Immature natural killer cell (primary cell): ENCODE results near the gene DSE. TPM values are rescaled to one million over a fixed set of nuclear protein-coding genes. Genes with fewer than 3 reads are reported as not detected.
A peak's percentile ranks its signal among the peaks of the same experiment; 100 is the strongest.

Experiments
- DNase-seq, 3 donors: peaks; one replicate each; pipeline ENCODE4 v3.0.0; 2022; ENCODE audit warnings: mixed read lengths in 1 of 3
- H3K27ac Mint-ChIP-seq, 6 donors: one replicate each; pipeline ENCODE4 v1.8.0; 2020; ENCODE audit warnings: mixed read lengths in 6 of 6, mild to moderate bottlenecking in 5 of 6, inconsistent platforms in 4 of 6, moderate library complexity in 3 of 6
- H3K27me3 Mint-ChIP-seq, 3 donors: one replicate each; pipeline ENCODE4 v1.8.0; 2020 to 2021; ENCODE audit warnings: low read depth in 3 of 3, mild to moderate bottlenecking in 3 of 3, mixed read lengths in 3 of 3, moderate library complexity in 3 of 3, inconsistent platforms in 1 of 3
- H3K36me3 Mint-ChIP-seq, 3 donors: one replicate each; pipeline ENCODE4 v1.8.0; 2020; ENCODE audit warnings: mixed read lengths in 3 of 3, inconsistent platforms in 2 of 3, mild to moderate bottlenecking in 2 of 3
- H3K4me1 Mint-ChIP-seq, 2 donors: one replicate each; pipeline ENCODE4 v1.8.0; 2020; ENCODE audit warnings: inconsistent platforms in 2 of 2, mild to moderate bottlenecking in 2 of 2, mixed read lengths in 2 of 2, moderate library complexity in 1 of 2
- H3K4me3 Mint-ChIP-seq, 5 donors: one replicate each; pipeline ENCODE4 v1.8.0; 2020; ENCODE audit warnings: mild to moderate bottlenecking in 5 of 5, mixed read lengths in 5 of 5, inconsistent platforms in 3 of 5, moderate library complexity in 3 of 5
- H3K9me3 Mint-ChIP-seq, 6 donors: one replicate each; pipeline ENCODE4 v1.8.0; 2020; ENCODE audit warnings: mild to moderate bottlenecking in 6 of 6, mixed read lengths in 6 of 6, inconsistent platforms in 4 of 6, moderate library complexity in 3 of 6
- polyA plus RNA-seq, 3 donors: library from polyadenylated mRNA; unstranded; fragments of 300-500 nt; fragmentation: Illumina TruSeq; gene quantifications; one replicate each; pipeline ENCODE4 v1.2.3, GENCODE V29; 2021

DSE gene
- polyA plus RNA-seq, 3 donors from 2014 or later, result 2.6 to 3.9 (median 3.2) TPM

- peaks cover 5 to 10% of the 10 kb centered on the region in 2 donors for H3K4me1 Mint-ChIP-seq
- H3K27ac Mint-ChIP-seq, result no peak overlapping the region
- no peaks in the 10 kb centered on the region for H3K36me3 Mint-ChIP-seq
- no peaks in the 10 kb centered on the region for H3K9me3 Mint-ChIP-seq
- peaks cover 0 to 3% (median 1%) of the 10 kb centered on the region in 3 donors for H3K27me3 Mint-ChIP-seq
- no peak for DNase-seq
- no peak overlapping the region for H3K4me3 Mint-ChIP-seq
These were observed 68.8 kb downstream of the DSE start for GRCh38 chr6:116439522-116440051.

GRCh38 chr6:116443105-116443504, 72.4 kb downstream of the DSE start:
- Mint-ChIP-seq H3K27ac (no peak overlapping the region), H3K4me1 (peaks cover 18 to 32% of the 10 kb centered on the region in 2 donors), H3K36me3 (no peaks in the 10 kb centered on the region), H3K4me3 (no peak overlapping the region), H3K9me3 (no peaks in the 10 kb centered on the region), H3K27me3 (peaks cover 0 to 3% (median 2%) of the 10 kb centered on the region in 3 donors)
- no peak for DNase-seq

- H3K36me3 Mint-ChIP-seq, result no peaks in the 10 kb centered on the region
- peaks cover 0 to 5% (median 3%) of the 10 kb centered on the region in 3 donors for H3K27me3 Mint-ChIP-seq
- peak overlapping the region in 2 of 5 donors; percentile 8 to 23 for H3K4me3 Mint-ChIP-seq
- no peaks in the 10 kb centered on the region for H3K9me3 Mint-ChIP-seq
- H3K4me1 Mint-ChIP-seq, result peaks cover 18 to 32% of the 10 kb centered on the region in 2 donors
- peak in 1 of 3 donors; percentile 19 for DNase-seq
- peak overlapping the region in 1 of 6 donors; percentile 9 for H3K27ac Mint-ChIP-seq
These were observed 73.3 kb downstream of the DSE start for GRCh38 chr6:116444092-116444491.

DNA sequence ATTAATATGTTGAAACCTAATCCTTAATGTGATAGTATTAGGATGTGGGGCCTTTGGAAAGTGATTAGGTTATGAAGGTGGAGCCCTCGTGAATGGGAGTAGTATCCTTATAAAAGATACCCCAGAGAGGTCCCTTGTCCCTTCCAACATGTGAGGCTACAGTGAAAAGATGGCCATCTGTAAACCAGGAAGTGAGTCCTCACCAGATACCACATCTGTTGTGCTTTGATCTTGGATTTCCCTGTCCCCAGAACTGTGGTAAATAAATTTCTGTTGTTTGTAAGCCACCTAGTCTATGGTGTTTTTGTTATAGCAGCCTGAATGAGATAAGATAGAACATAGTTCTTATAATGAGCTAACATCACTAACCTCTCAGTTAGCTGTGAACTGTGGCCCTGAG, 73.8 kb downstream of the DSE start:
- Mint-ChIP-seq H3K4me1 (peaks cover 18 to 32% of the 10 kb centered on the region in 2 donors), H3K36me3 (no peaks in the 10 kb centered on the region), H3K27ac (peak overlapping the region in 2 of 6 donors; percentile 9 to 26), H3K27me3 (peaks cover 0 to 5% (median 3%) of the 10 kb centered on the region in 3 donors), H3K4me3 (peak overlapping the region in 1 of 5 donors; percentile 11), H3K9me3 (no peaks in the 10 kb centered on the region)
- no peak for DNase-seq

DNA sequence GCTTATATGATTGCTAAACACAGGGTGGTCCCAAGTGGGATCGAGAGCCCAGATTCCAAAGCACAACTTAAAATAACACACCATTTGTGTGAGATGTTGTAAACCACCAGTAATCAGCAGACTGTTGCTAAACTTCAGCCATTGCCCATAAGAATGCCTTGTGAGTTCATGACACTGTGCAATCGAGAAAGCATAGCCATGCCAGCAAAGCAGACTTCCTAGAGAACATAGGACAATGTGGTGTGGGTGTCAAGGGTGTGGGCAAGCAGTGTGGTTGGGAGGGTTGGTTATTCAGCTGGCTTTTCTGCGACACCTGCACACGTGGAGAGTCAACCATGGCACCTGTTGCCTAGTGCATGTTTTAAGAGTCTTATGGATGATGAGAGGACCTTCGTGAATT, 74.4 kb downstream of the DSE start:
- DNase-seq, result peak; percentile 21 to 48 (median 25)
- H3K36me3 Mint-ChIP-seq, result no peaks in the 10 kb centered on the region
- H3K27ac Mint-ChIP-seq, result peak overlapping the region in 2 of 6 donors; percentile 23
- H3K4me3 Mint-ChIP-seq, result peak overlapping the region in 3 of 5 donors; percentile 1 to 34 (median 18)
- H3K9me3 Mint-ChIP-seq, result peaks cover 0 to under 1% (median 0%) of the 10 kb centered on the region in 6 donors
- peaks cover 0 to 5% (median 3%) of the 10 kb centered on the region in 3 donors for H3K27me3 Mint-ChIP-seq
- peaks cover 18 to 32% of the 10 kb centered on the region in 2 donors for H3K4me1 Mint-ChIP-seq

GRCh38 chr6:116446399-116446798, 75.7 kb downstream of the DSE start:
- Mint-ChIP-seq H3K4me1 (peaks cover 18 to 34% of the 10 kb centered on the region in 2 donors), H3K9me3 (peaks cover 0 to 2% (median 0%) of the 10 kb centered on the region in 6 donors), H3K36me3 (no peaks in the 10 kb centered on the region), H3K27me3 (peaks cover 0 to 5% (median 3%) of the 10 kb centered on the region in 3 donors), H3K27ac (no peak overlapping the region), H3K4me3 (no peak overlapping the region)
- no peak for DNase-seq

DNA sequence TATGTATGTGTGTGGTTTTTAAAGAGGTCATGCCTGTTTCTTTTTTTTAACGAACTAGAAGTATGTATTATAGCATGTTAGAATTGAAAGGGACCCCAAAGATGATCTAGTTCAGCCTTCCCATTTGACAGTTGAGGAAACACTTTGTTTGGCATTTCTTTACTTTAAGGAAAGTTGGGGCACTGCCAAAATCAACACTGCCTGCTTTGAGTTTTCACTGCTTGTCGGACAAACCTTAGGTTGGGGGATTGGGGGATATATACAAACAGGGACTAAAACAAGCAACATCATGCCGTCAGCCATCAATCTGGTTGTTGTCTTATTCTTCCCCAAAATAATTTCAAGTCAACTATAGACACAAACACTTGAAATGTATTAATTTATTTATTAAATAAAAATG, 76.3 kb downstream of the DSE start:
- peaks cover 18 to 36% of the 10 kb centered on the region in 2 donors for H3K4me1 Mint-ChIP-seq
- peaks cover 0 to 2% (median 0%) of the 10 kb centered on the region in 6 donors for H3K9me3 Mint-ChIP-seq
- no peak overlapping the region for H3K27ac Mint-ChIP-seq
- no peak overlapping the region for H3K4me3 Mint-ChIP-seq
- H3K36me3 Mint-ChIP-seq, result no peaks in the 10 kb centered on the region
- no peak for DNase-seq
- peaks cover 0 to 5% (median 2%) of the 10 kb centered on the region in 3 donors for H3K27me3 Mint-ChIP-seq

GRCh38 chr6:116447496-116448011, 76.8 kb downstream of the DSE start:
- Mint-ChIP-seq H3K36me3 (no peaks in the 10 kb centered on the region), H3K27me3 (peaks cover 0 to 5% (median 0%) of the 10 kb centered on the region in 3 donors), H3K4me3 (no peak overlapping the region), H3K27ac (no peak overlapping the region), H3K4me1 (peaks cover 18 to 36% of the 10 kb centered on the region in 2 donors), H3K9me3 (peaks cover 0 to 2% (median 0%) of the 10 kb centered on the region in 6 donors)
- no peak for DNase-seq

DNA sequence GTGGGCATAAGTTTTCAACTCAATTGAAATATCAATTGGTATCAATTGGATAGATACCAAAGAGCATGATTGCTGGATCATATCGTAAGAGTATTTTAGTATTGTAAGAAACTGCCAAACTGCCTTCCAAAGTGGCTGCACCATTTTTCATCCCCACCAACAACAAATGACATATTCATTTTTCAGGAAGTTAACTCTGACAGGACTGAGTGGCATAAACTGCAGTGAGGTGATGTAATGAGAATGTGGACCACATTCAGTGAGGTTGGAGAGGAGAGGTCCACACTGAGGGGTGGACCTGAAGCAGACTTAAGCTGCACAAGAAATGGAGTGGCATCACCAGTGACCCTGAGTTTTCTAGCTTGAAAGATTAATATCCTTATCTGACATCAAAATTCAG, 78.8 kb downstream of the DSE start:
- H3K27me3 Mint-ChIP-seq, result peaks cover 0 to 9% (median 4%) of the 10 kb centered on the region in 3 donors
- H3K4me3 Mint-ChIP-seq, result no peak overlapping the region
- DNase-seq, result no peak
- H3K4me1 Mint-ChIP-seq, result peaks cover 13 to 27% of the 10 kb centered on the region in 2 donors
- no peaks in the 10 kb centered on the region for H3K36me3 Mint-ChIP-seq
- no peak overlapping the region for H3K27ac Mint-ChIP-seq
- peaks cover 0 to 2% (median 0%) of the 10 kb centered on the region in 6 donors for H3K9me3 Mint-ChIP-seq

GRCh38 chr6:116450185-116450710, 79.5 kb downstream of the DSE start:
- DNase-seq, result no peak
- Mint-ChIP-seq H3K9me3 (peaks cover 0 to 2% (median 0%) of the 10 kb centered on the region in 6 donors), H3K36me3 (no peaks in the 10 kb centered on the region), H3K4me1 (peaks cover 6 to 20% of the 10 kb centered on the region in 2 donors), H3K27ac (no peak overlapping the region), H3K4me3 (no peak overlapping the region), H3K27me3 (peaks cover 0 to 9% (median 4%) of the 10 kb centered on the region in 3 donors)

- Mint-ChIP-seq H3K4me3 (no peak overlapping the region), H3K27me3 (peaks cover 0 to 9% (median 4%) of the 10 kb centered on the region in 3 donors), H3K36me3 (no peaks in the 10 kb centered on the region), H3K27ac (no peak overlapping the region), H3K4me1 (peaks cover 5 to 16% of the 10 kb centered on the region in 2 donors), H3K9me3 (peaks cover 0 to 2% (median 0%) of the 10 kb centered on the region in 6 donors)
- DNase-seq, result no peak
These were observed 80.3 kb downstream of the DSE start for GRCh38 chr6:116450769-116451740.

DNA sequence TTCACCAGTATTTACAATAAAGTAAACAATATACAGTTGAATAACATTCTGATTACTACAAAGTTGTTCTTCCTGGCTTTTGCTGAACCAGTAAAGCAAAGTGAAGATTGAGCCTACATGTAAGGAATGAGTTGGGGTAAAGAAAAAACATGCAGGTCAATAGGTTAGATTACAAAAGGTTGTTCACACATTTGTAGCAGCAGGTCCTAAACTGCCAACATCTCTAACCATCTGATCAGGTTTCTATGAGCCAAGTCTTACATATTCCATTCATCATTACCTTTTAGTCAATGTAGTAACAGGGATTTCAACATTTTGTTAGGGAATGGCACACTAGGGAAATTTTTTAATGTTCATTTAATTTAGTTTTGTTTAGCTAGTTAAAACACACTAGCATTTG, 81.2 kb downstream of the DSE start:
- no peak for DNase-seq
- H3K27me3 Mint-ChIP-seq, result peaks cover 0 to 9% (median 4%) of the 10 kb centered on the region in 3 donors
- peaks cover 0 to 2% (median 0%) of the 10 kb centered on the region in 6 donors for H3K9me3 Mint-ChIP-seq
- no peaks in the 10 kb centered on the region for H3K36me3 Mint-ChIP-seq
- no peak overlapping the region for H3K27ac Mint-ChIP-seq
- H3K4me3 Mint-ChIP-seq, result no peak overlapping the region
- H3K4me1 Mint-ChIP-seq, result peaks cover 0 to 9% of the 10 kb centered on the region in 2 donors

DNA sequence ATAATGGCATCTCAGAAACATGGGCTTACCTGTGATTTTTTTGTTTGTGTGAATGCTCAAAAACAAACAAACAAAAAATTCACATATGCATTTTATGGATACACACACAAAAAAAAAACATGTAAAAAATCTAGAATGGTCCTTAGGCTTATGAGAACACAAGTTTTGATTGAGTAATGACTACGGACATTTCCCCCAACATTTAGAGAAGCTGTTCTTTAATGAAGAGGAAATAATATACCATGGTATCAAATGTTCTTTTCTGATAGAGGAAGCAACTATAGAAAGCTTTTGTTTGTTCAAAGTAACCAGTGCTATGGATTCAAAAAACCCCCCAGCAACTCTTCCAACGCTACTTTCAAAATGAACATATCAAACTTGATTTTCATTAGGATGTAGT, 81.8 kb downstream of the DSE start:
- Mint-ChIP-seq H3K4me1 (peaks cover 0 to 5% of the 10 kb centered on the region in 2 donors), H3K4me3 (no peak overlapping the region), H3K9me3 (peaks cover 0 to 2% (median 0%) of the 10 kb centered on the region in 6 donors)

More for the DNA sequence above, 81.8 kb downstream of the DSE start:
- Mint-ChIP-seq H3K27me3 (peaks cover 0 to 9% (median 4%) of the 10 kb centered on the region in 3 donors), H3K36me3 (no peaks in the 10 kb centered on the region), H3K27ac (no peak overlapping the region)
- no peak for DNase-seq
